ENCODE results near the gene BMP8A.

The BMP8A gene

DNA sequence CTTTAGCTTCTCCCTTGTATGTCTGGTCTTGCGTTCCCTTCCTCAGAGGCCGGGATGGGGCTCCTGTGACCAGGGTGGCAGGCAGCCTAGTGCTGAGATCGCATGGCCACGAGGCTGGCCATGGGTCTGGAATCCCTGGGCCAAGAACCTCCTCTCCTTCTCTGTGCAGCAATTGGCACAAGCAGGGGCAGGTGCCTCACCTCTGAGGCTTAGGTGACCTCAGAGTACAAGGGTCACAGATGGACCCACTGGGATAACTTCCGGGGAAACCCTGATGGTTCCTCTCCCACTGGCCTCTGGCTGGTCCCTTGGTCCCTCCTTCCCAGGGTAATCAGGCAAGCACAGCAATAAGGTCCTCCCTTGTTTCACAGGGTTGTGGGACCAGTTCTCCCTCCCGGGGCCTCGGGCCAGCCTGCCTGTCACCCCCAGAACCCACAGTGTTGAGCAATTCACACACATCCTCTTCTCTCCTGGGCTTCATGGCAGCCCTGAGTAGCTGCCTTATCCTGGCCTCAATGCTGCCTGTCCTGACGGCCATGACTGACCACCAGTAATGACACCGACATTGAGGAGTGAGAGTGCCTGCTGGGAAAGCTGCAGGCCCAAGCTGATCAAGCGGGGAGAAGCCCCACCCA lies 38.6 kb downstream of the BMP8A start:
- no peak for DNase-seq

DNA sequence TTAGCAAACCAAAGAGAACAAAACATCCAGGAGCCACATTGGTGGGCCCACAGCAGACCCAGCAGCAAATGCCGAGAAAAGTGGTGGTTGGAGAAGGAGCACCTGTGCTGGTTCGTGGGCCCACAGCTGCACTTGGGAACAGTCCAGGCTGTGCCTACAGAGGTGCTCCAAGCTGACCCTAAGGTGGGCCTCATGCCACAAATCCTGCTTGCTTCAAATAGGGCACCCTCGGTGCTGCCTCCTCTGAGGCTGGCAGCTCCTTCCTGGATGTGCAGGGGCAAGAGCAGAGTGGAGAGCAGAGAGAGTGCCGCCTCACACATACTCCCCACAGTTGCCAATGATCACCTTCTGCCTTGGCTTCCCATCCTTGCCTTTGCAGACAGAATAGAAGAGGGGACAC lies 40.1 kb downstream of the BMP8A start:
- DNase-seq = no peak

DNA sequence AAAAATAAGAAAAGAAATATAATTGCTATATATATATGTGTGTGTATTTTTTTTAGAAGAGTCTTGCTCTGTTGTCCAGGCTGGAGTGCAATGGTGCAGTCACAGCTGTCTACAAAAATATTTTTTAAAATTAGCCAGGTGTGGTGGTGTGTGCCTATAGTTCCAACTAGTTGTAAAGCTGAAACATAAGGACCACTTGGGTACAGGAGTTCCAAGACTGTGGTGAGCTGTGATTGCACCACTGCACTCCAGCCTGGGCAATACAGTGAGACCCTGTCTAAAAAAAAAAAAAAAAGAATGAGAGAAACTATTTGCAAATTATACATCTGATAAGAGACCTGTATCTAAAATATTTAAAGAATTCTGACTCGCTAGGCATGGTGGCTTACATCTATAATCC lies 42.0 kb downstream of the BMP8A start:
- no peak for DNase-seq

DNA sequence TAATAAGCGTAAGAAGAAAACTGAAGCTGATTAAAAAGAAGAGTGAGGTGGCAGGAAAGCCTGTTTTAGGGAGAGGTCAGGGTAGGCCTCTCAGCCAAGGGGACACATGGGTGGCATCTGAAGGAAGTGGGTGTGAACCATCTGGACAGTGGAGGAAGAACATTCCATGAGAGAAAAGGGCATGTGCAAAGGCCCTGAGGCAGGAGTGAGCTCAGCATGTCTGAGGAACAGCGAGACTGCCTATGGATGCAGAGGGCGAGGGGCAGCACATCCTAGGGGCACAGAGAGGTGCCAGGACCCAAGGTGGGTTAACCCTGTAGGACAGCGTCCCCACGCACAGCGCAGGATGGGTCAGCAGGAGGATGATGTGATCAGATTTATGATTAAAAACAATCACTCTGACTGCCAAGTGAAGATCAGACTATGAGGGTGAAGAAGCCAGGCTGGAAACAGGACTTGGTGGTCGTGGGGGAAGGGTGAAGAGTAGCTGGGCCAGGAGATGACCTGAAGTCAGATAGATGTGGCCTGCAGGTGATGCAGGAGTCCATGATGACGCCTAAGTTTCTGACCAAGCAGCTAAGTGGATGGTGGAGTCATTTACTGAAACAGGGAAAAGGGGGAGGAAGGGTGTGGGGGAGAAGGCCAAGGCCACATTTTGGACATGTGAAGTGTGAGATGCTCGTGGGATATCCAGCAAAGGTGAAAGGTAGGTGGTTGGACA lies 47.3 kb downstream of the BMP8A start:
- no peak for DNase-seq

DNA sequence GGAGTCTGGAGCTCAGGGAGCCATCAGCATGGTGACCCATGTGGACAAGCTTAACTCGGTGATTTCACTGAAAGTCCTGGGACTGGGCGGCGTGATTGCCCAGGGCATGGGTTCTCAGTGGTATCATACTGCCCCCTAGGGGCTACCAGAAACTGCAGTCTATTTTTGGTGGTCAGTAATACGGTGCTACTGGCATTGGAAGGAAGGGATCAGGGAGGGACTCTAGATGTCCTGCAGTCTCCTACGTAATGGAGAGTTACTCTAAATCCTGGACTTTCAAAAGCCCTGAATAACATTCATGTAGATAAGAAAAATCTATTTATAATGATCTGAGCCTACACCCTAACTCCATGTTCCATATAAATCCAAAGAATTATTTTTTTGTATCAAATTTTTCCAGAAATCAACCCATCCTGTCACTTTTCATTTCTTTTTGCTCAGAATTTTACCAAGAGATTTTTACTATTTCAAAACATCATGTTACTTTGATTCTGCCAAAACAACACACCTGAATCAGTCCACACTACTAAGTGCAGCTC lies 47.9 kb downstream of the BMP8A start:
- DNase-seq = peak; percentile 17

DNA sequence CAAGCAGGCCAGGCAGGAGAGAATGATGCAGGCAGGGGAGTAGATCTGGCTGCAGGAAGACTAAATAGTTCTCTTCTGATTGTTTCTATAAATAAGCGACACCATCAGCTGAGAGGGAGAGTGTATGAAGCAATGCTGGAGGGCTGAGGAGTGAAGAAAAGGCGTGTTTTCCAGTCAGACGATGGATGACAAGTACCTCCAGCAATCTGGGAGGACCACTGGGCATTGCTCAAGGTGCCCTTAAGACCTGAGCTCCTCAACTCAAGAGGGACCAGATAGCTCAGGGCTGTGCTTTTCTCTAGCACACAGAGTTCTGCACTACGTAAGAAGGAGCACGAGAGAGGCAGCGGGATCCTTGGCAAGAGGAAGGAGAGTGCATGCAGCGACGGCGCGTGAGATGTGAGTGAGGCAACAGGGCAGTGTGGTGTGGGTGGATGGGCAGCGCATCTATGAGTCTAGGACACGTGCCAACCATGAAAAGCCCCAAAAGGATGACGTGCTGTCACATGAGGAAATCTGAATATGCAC lies 49.1 kb downstream of the BMP8A start:
- no peak for DNase-seq

DNA sequence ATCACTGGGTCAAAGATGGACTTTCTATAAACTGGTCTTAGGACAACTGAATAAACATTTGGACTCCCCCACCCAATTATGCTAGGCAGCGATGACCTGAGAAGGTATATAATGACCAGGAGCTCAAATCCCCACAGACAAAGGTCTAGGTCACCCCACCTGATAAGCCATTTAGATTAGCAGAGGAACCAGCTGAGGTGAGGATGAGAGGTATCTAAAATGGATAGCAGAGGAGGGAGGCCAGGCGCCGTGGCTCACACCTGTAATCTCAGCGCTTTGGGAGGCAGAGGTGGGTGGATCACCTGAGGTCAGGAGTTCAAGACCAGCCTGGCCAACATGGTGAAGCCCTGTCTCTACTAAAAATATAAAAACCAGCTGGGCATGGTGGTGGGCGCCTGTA lies 51.5 kb downstream of the BMP8A start:
- no peak for DNase-seq

DNA sequence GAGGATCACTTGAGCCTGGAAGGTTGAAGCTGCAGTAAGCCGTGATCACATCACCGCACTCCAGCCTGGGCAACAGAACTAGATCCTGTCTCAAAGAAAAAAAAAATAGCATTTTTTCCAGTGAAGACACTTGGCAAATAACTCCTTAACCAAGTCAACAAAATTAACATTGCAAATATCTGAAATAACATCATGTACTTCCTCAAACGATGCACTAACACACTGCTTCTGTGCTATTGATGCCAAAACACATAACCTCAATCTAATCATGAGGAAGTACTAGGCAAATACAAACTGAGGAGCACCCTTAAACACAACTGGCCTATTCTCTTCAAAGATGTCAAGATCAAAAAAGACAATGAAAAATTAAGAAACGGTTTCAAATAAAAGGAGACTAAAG lies 52.9 kb downstream of the BMP8A start:
- no peak for DNase-seq

DNA sequence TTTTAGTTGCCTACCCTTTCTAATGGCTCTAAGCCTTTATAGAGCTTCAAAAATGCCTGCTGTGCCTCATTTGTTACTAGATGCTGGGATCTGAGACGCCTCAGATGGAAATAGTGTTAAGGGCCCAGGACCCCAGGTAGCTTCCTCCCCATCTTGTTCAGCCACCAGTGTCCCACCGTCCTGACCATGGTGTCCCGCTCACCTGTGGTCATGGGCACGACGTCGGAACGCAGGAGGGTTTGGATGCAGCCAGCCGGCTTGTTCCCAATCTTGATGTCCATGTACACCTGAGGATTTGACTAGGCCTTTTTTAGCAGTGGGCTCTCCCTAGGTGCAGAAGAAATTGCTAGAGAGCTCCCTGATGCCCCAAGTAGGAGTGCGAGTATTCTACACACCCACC lies 54.1 kb downstream of the BMP8A start:
- no peak for DNase-seq

DNA sequence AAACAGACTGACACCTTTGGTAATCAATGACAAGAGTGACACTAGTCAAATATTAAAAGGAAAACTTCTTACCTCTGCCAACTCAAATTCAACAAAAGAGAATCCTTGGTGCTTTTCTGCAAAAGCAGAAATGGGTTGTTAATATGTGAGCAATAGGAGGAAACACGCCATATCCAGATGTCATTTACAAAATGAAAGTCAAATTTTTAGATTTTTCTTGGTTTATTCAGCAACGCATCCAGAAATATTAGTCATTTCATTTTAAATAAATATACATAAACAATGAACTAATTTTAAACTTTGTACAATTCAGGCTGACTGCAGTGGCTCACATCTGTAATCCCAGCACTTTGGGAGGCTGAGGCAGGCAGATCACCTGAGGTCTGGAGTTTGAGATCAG lies 62.8 kb downstream of the BMP8A start:
- DNase-seq = no peak

DNA sequence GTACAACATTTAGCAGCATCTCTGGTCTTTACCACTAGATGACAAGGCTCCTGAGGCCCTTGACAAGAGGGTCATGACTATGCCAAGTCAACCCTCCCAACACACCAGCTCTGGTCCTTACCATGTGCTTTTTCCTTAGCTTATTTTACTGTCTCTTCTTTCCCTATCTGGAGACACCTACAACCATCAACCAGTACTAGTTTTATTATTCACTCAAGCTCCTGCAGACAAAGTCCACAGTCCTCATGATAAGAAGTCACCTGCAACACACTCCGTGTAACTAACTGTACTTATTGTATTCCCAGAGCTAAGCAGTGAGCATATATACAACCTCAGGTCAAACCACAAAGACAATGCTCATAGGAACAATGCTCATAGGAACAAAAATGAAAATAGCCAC lies 69.8 kb downstream of the BMP8A start:
- DNase-seq = no peak

DNA sequence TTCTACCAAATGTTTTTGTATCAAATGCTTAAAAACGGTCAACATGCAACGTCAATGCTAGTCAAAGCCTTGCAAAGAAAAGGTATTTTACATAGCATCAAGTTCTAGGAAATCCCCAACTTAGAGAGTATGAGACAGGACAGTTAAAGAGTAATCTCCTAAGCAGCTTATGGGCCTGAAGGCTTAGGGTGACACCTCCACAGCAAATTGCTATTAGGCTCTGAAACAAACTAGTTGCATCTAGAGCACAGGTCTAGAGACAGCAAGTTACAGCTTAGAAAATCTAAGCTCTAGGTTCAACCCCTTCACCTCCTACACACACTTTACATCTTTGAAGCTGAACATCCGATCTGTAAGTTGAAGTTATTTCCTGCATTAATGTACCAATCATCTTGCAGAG lies 71.5 kb downstream of the BMP8A start:
- DNase-seq = no peak

DNA sequence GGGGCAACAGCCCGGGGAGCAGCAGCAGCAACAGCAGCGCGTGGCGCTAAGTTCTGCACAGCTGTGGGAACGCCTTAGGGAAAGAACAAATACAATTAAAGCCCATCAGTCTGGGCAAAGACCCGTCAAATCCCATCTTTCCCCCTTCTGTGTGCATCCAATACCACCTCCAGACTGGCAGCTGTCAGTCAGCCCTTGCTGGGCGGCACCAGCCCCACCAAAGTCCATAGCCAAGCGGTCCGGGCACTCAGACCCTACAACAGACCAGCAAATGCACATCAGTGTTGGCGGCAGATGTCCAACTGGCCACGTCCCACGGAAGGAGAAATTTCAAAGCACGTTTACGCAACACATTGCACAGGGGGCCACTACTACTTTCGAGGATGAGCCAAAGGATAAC lies 72.2 kb downstream of the BMP8A start:
- no peak for DNase-seq

DNA sequence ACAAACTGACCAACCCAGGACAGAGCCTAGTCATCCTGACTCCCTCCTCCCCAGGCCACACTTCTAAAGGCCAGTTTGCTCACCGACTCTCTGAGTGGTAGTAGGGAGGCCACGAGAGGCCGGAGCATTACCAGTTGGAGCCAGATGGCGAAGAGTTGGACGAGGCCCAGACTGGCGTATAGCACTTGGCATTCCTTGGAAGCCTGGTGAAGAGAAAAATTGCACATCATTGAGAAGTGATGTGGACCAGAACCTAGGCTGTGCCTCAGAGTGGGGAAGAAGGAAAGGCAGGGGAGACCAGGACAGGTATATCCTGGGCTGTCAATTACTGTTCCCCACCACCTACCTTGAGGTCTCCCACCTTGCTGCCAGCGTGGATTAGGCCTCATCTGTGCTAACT lies 72.9 kb downstream of the BMP8A start:
- DNase-seq = no peak

DNA sequence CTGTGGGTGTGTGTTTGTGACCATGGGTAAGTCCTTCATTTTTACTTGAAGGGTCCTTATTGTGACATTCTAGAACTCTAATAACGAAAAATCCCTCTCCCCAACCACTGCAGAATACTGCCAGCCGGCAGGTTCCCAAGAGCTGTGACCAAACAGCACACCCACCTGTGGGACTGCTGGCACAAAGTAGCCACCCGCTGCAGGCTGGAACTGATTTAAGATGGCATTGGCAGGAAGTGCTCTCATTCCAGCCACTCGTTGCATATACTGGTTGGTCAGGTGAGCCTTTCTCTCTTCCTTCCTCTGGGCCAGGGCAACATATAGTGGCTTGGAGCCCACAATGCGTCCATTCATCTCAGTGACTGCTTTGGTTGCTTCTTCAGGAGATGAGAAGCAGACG lies 73.5 kb downstream of the BMP8A start:
- no peak for DNase-seq

DNA sequence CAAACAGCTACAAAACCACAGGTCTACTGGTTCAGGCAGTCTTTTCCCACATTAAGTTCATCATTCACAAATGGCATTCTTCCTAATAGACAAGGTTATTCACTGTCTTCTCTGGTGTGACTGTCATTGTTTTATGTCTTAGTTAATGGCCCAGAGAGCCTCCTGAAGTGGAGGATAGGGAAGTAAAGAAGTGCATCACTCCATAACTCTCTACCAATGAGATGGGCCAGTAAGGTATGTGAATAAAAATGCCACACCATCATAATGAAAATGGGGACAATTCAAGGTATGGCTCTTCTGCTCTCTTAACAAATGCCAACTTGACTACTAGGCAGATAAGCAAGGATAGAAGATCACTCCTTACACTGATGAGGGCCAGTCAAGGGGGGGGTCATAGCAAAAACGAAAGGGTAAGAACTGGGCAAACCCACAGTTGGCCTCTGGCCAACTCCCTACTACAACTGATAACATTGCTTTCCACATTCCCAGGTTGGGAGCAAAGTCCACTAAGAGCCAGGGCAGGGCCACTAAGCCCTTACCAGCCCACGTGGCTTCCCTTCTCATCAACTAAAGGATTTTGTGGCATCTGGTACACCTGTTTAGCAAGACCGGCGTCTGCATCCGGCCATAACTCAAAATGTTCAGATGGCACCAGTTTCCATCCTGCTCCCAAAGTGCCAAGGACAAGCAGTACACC lies 75.2 kb downstream of the BMP8A start:
- DNase-seq = no peak

DNA sequence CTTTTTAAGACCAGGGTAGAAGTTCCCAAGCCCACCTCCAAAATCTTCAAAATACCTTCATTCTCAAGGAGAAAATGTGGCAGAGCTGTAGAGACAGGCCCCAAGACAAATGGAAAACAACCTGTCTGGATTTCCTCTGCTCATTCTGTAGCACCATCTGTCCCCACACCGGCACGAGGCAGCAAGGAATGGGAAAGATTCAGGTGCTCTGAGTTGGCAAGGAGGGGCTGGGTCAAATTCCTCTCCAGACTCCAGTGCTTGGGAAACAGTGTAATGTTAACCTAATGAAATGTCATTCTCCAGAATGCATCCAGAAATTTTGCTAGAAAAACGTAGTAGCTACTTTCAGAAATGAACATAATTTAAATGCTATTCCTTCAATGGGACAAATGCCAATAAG lies 75.9 kb downstream of the BMP8A start:
- DNase-seq = no peak

DNA sequence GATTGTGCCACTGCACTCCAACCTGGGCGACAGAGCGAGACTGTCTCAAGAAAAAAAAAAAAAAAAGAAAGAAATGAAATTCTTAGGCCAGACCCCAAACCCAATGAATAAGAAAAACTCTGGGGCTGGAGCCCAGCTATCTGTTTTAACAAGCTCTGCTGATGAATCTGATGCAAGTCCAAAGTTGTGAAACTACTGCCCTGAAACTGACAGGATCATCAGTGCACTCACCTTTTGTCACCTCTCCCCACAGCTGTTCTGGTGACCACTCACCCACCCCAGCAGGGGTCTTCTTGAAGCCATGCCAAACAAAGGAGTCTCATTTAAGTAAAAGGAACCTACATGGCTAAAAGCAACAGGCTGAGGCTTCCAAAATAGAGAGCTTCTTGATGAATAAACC lies 76.8 kb downstream of the BMP8A start:
- no peak for DNase-seq

DNA sequence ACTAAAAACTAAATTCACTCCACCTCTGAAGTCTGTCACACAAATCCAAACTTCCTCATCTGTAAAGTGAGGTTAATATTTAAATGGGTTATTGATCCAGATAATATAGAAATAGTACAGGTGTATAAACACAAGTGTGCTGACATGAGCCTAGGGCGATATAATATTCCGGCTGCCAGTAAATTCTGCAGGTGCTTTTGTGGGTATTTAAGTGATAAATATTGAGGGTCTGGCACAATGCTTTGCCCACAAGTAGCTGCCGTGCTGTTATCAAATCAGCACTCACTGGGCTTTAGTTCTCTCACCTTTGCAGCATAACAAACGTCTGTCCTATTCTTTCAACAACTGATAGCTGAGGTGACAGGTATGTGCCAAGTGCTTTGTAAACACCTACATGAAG lies 77.6 kb downstream of the BMP8A start:
- no peak for DNase-seq

DNA sequence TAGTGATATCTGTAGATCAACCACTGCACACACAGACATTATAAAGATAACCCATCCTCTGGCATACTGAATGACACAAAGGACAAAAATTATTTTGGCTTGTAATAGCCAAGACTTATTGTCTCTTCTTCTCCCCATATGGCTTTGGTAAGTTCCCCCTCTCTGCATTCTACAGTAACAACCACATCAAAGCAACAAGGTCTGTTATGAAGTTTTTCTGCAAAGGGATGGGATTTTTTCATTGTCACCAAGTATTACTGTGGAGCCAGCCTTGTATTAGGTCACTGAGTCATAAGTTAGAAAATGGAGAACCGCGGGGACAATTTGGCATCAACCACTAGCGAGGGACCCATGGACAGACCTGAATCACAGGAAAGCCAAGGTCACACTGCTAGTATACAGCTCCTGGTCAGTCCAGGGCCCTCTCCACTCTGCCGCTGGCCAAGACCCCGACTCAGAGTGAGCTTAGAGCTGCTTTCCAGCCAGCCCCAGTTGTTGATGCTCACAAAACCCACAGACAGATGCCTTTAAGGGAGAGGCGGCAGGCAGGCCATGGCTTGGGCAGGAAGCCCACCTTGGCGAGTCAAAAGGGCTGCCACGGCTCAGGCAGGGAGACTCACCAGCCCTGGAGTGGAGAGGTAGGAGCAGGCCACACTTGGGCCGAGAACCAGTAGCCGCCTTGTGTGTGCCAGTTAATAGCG lies 79.2 kb downstream of the BMP8A start:
- no peak for DNase-seq

DNA sequence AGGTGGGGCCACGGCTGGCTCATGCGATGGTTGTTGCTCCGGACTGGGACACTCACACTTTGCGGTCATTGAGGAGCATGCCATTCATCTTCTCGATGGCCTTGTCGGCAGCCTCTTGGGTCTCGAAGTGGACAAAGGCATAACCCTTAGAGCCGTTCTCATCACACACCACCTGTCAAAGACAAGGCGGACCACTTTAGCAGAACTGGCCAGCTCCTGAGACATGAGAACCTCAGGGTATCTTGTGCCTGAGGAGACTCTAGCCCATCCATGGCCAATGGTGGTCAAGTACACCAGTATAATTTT lies 79.7 kb downstream of the BMP8A start:
- no peak for DNase-seq

DNA sequence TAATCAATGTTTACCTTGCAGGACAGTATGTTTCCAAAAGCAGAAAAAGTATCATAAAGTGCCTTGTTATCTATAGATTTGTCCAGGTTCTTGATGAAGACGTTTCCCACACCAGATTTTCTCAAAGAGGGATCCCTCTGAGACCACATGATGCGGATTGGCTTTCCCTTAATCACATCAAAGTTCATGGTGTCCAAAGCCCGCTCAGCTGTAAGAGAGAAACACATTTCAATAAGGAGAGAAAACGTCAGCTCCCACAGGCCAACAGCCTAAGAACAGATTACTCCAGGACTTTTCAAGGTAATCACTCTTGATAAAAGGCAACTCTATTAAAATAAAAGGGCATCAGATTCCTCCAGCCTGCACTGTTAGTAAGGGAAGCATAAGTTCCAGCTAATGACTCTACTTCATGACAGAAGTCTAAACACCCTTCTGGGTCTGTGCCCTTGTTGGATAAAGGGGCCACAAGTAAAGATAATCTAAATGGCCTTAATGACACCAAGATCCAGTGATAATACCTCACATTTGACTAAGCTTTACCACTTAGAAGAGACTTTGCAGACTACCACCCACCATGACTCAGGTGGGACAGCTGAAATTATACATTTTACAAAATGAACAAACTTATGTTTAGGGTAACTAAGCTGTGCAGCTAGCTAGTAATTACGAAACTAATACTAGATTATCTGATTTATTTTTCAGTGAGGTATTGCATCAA lies 81.1 kb downstream of the BMP8A start:
- no peak for DNase-seq

DNA sequence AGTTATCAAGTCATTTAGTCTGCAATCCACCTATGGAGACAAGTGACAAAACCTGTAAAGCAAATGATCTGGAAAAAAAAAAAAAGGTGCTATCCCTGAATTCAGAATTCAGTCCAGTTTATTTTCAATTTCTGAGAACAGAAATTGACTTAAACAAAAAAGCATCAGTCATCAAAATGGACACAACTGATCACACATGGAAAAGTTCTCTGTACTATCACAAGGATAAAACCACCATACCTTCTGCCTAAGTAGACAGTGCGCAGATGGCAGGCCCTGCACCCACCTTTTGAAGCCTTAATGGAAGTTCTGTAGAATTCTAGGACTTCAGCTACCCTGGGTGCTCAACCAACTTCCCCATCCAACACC lies 81.6 kb downstream of the BMP8A start:
- no peak for DNase-seq

Measured in GDM1 (cell line).